Mesothelial cell of epicardium (in vitro differentiated cells): ENCODE results near the gene KDM4C. TPM values are rescaled to one million over a fixed set of nuclear protein-coding genes. Genes with fewer than 3 reads are reported as not detected.

ENCODE experiments used
- DNase-seq, 2 experiments: peaks; one replicate each; pipeline ENCODE4 v3.0.0; 2021; ENCODE audit warnings: low spot score in 2 of 2; ENCODE audit not compliant: unreplicated experiment in 2 of 2
- H3K27ac Mint-ChIP-seq: 2 replicates; pipeline ENCODE4 v1.8.0; 2021; ENCODE audit warnings: mixed read lengths
- H3K27me3 Mint-ChIP-seq: 2 replicates; pipeline ENCODE4 v1.8.0; 2021; ENCODE audit warnings: low read depth, mixed read lengths
- H3K36me3 Mint-ChIP-seq: 2 replicates; pipeline ENCODE4 v1.8.0; 2021; ENCODE audit warnings: mixed read lengths
- H3K4me1 Mint-ChIP-seq: 2 replicates; pipeline ENCODE4 v1.8.0; 2021; ENCODE audit warnings: mixed read lengths
- H3K4me3 Mint-ChIP-seq: 2 replicates; pipeline ENCODE4 v1.8.0; 2021; ENCODE audit warnings: mild to moderate bottlenecking, moderate library complexity, mixed read lengths
- H3K9me3 Mint-ChIP-seq: 2 replicates; pipeline ENCODE4 v1.8.0; 2021; ENCODE audit warnings: mixed read lengths
- total RNA-seq: library from RNA; stranded (reverse); gene quantifications from 3 replicates; pipeline ENCODE4 v1.2.1, GENCODE V29; 2021
- TF ChIP-seq, protein P1 (sequence below): fragments of 200-600 bp; sonication (generic); IDR thresholded peaks from one replicate; pipeline ENCODE4 v1.5.0; 2021; ENCODE audit warnings: antibody characterized with exemption; ENCODE audit not compliant: unreplicated experiment

The KDM4C gene
- total RNA-seq, 1 donor from 2014 or later = 25.4 TPM

DNA sequence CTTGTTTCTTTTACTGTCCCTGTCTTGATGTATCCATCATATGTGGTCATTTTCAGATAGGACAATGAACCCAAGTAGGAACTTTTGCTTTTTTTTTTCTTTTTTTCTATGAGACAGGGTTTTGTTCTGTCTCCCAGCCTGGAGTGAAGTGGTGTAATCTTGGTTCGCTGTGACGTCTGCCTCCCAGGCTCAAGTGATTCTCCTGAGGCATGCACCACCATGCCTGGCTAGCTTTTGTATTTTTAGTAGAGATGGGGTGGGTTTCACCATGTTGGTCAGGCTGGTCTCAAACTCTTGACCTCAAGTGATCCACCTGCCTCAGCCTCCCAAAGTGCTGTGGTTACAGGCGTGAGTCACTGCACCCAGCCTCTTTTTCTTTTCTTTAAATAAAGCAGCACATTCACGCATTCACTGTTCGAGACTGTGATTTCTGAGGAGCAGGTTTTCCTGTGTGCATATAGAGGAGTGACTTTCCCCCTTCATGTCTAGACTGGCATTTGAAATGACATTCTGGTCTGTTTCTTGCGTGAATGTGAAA, 448.5 kb downstream of the KDM4C start:
- Mint-ChIP-seq H3K9me3 (peaks cover 6% of the 10 kb centered on the region), H3K4me1 (no peaks in the 10 kb centered on the region), H3K27me3 (peaks cover 3% of the 10 kb centered on the region), H3K27ac (no peak overlapping the region), H3K4me3 (no peak overlapping the region), H3K36me3 (no peaks in the 10 kb centered on the region)
- TF ChIP-seq, protein P1, sequence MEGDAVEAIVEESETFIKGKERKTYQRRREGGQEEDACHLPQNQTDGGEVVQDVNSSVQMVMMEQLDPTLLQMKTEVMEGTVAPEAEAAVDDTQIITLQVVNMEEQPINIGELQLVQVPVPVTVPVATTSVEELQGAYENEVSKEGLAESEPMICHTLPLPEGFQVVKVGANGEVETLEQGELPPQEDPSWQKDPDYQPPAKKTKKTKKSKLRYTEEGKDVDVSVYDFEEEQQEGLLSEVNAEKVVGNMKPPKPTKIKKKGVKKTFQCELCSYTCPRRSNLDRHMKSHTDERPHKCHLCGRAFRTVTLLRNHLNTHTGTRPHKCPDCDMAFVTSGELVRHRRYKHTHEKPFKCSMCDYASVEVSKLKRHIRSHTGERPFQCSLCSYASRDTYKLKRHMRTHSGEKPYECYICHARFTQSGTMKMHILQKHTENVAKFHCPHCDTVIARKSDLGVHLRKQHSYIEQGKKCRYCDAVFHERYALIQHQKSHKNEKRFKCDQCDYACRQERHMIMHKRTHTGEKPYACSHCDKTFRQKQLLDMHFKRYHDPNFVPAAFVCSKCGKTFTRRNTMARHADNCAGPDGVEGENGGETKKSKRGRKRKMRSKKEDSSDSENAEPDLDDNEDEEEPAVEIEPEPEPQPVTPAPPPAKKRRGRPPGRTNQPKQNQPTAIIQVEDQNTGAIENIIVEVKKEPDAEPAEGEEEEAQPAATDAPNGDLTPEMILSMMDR = no peak
- no peak for DNase-seq

DNA sequence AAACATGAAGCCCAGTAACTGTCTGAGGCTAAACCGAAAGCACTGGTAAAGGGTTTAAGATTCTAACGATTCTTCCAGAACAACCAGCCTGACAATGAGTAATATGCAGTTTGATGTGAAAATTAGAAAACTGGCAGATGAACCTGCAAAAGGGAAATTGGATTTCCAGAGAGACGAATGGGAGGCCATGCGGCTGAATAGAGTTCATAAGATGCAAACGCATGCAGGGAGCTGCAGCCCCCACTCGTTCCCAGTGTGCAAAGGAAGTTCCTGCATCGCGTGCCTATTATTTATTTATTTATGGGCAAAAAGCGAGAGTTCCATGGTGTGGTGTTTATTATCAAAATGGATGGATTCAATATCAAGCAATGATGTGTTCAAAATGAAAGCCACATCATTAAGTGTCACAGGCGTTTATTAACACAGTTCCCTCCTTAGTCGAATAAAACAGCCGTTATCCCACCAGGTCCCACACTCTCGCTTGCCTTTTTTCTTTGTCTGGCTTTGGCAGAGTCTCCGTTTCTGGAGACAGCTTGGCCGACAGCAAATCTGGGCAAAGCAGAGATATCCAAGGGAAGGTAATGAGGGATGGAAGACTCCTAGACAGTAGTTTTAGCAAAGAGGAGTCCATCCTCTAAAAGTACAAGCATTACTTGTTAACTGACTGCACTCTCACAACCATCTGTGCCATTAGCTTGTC, 451.4 kb downstream of the KDM4C start:
- H3K36me3 Mint-ChIP-seq = no peaks in the 10 kb centered on the region
- H3K9me3 Mint-ChIP-seq = no peaks in the 10 kb centered on the region
- TF ChIP-seq, protein P1 = no peak
- DNase-seq = no peak
- no peaks in the 10 kb centered on the region for H3K4me1 Mint-ChIP-seq
- H3K27ac Mint-ChIP-seq = no peak overlapping the region
- no peak overlapping the region for H3K4me3 Mint-ChIP-seq
- peaks cover 1% of the 10 kb centered on the region for H3K27me3 Mint-ChIP-seq

DNA sequence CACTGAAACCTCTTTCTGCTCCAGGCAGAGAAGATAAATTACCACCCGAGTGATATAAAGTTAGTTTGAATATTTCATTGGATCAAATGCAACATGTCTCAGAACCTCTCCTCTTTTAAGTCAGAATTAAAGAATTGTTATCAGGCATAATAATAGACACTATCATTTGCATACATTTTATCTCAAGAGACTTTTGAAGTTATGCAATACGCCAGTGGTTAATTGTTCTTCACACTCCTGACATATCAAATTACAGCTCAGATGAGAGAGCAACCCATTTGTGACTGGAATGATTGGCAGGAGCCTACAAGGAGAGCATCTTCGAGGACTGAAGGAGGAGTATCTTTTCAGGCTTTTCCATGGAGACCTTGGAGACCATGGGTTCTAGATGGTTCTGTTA, 452.2 kb downstream of the KDM4C start:
- H3K36me3 Mint-ChIP-seq = no peaks in the 10 kb centered on the region
- TF ChIP-seq, protein P1 = no peak

DNA sequence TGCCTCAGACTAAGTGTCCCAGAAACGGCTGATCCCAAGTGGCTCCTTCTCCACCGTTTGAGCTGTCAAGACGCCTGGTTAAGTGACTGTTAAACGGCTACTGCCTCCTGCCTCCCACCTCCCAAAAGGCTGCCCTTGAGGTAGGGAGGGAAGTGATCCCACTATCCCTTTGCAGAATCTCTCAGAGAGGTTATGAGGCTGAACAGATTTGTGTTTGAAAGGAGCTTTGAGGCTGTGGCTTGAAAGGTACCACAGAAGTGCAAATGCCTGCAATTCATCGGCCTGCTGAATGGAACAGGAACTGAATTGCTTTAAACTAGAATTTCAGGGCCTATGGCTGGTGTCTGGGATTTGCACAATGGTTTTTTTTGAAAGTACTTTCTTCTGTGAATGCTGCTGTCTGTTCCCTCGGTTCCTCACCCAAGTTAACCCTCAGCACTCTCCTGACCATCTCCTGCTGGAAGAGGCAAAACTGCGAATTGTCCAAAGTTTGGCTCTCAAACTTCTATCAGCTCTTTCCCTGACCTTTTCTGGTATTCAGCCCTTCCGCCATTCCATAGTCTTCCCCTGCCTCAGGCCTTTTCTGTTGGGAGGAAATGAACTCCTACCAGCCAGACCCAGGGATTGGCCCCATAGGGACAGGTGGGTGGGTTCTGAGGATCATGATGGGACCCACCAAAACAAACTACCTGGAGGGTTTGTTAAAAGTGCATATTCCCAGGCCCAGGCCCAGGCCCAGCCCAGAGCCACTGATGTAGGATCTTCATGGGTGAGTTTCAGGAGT, 453.3 kb downstream of the KDM4C start:
- H3K9me3 Mint-ChIP-seq = no peaks in the 10 kb centered on the region
- H3K27me3 Mint-ChIP-seq = peaks cover 1% of the 10 kb centered on the region
- H3K27ac Mint-ChIP-seq = no peak overlapping the region
- no peak overlapping the region for H3K4me3 Mint-ChIP-seq
- H3K36me3 Mint-ChIP-seq = no peaks in the 10 kb centered on the region
- TF ChIP-seq, protein P1 = no peak
- no peak for DNase-seq
- no peaks in the 10 kb centered on the region for H3K4me1 Mint-ChIP-seq

More for the DNA sequence above, 452.2 kb downstream of the KDM4C start:
- DNase-seq = no peak
- peaks cover 1% of the 10 kb centered on the region for H3K27me3 Mint-ChIP-seq
- no peaks in the 10 kb centered on the region for H3K9me3 Mint-ChIP-seq
- H3K4me1 Mint-ChIP-seq = no peaks in the 10 kb centered on the region
- no peak overlapping the region for H3K27ac Mint-ChIP-seq
- no peak overlapping the region for H3K4me3 Mint-ChIP-seq

DNA sequence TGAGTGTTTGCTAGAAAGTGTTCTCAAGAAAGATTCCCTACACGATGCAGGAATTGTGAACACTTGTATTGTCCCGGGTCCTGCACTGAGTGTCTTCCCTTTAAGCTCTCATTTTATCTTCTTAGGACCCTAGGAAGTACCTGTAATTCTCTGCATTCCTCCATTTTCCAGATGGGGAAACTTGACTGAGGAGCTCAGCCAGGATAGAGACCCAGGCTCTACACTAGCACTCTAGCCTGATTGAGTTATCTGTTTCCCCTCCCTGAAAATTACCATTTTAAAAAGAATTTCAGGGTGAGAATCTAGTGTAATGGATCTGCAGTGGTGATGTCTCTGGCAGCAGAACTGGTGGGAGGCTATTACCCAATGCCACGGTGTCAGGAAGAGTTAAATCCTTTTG, 453.9 kb downstream of the KDM4C start:
- TF ChIP-seq, protein P1 = no peak
- H3K4me3 Mint-ChIP-seq = no peak overlapping the region
- no peaks in the 10 kb centered on the region for H3K36me3 Mint-ChIP-seq
- no peak for DNase-seq
- no peaks in the 10 kb centered on the region for H3K4me1 Mint-ChIP-seq
- H3K27me3 Mint-ChIP-seq = peaks cover 1% of the 10 kb centered on the region
- no peaks in the 10 kb centered on the region for H3K9me3 Mint-ChIP-seq
- H3K27ac Mint-ChIP-seq = no peak overlapping the region
